Measurements from ENCODE around the gene GSTO1. TPM values are rescaled to one million over a fixed set of nuclear protein-coding genes. Genes with fewer than 3 reads are reported as not detected.

GSTO1 gene
- total RNA-seq, 5 donors from 2014 or later (not counting 1 experiment from before 2014, with no cell fraction given): 19.9 to 61.5 (median 46.2) TPM

DNA sequence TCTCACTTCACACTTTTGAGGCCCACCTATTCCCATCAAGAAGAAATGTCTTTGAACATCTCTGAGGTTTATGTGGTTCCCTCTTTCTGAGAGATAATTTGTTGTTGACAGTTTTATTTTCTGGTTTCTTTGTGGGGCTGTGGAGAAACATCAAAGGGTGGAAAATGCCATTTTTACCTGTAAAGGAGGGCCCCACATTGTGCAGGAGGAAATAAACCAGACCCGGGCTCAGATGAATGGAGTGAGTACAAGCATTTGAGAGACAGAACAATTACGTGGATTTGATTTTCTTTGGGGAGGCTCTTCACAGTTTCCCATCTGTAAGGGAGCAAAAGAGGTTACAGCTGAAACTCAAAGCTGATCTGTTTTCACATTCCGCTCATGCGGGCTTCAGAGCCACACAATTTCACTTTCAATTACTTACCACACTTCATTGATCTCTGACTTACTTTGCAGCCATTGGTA is 53.8 kb downstream of the GSTO1 start:
- Mint-ChIP-seq H3K36me3 (peaks cover 18% of the 10 kb centered on the region), H3K27me3 (no peaks in the 10 kb centered on the region), H3K4me3 (peak overlapping the region; percentile 52 to 65 (median 53)), H3K27ac (peak overlapping the region; percentile 75 to 83), H3K9me3 (no peaks in the 10 kb centered on the region), H3K4me1 (peaks cover 81 to 84% (median 83%) of the 10 kb centered on the region in 3 donors)
- POLR2A ChIA-PET: no interaction called here
- H3K4me1 ChIP-seq (ENCODE audit: control insufficient read depth in 1 of 2, extremely low read depth in 1 of 2, insufficient read depth in 2 of 2, low read length in 2 of 2): peaks cover 61 to 72% of the 10 kb centered on the region in 2 experiments
- H3K27ac ChIP-seq (ENCODE audit: low read length): peak overlapping the region; percentile 21
- DNase-seq (peak in 10 of 35 experiments; percentile 23 to 58 (median 36)), ATAC-seq (replicated peaks in 1 of 4) (peak; percentile 59 to 72 (median 67))
- H3K4me3 ChIP-seq (ENCODE audit: control insufficient read depth in 1 of 2, extremely low read depth in 1 of 2, low read length in 1 of 2): no peak overlapping the region
- no peaks in the 10 kb centered on the region for H3K9me3 ChIP-seq
- H3K27me3 ChIP-seq (replicated peaks in 1 of 2; ENCODE audit: control insufficient read depth in 2 of 2, extremely low read depth in 1 of 2, insufficient read depth in 2 of 2, low read length in 1 of 2): no peaks in the 10 kb centered on the region
- WGBS (ENCODE audit: insufficient coverage): 0% methylated on average over 4 of the region's 4 CpGs
- CTCF ChIA-PET: interaction anchor here (1.5 to 4.6 kb wide), 3 partner anchors 15 to 42 kb away, joined by 5 to 89 read pairs (median 67); no protein-coding TSS in a partner anchor
- H3K36me3 ChIP-seq (ENCODE audit: control insufficient read depth in 2 of 2, extremely low read depth in 1 of 2, insufficient read depth in 1 of 2, low read length in 1 of 2): peaks cover 18 to 26% of the 10 kb centered on the region in 2 donors

GRCh38 chr10:104309980-104310978 is 55.6 kb downstream of the GSTO1 start:
- H3K4me1 ChIP-seq (ENCODE audit: control insufficient read depth in 1 of 2, extremely low read depth in 1 of 2, insufficient read depth in 2 of 2, low read length in 2 of 2): peaks cover 50 to 55% of the 10 kb centered on the region in 2 experiments
- H3K9me3 Mint-ChIP-seq: no peaks in the 10 kb centered on the region
- DNase-seq (peak in 1 of 35 experiments; percentile 12), ATAC-seq (replicated peaks in 1 of 4) (no peak)
- H3K27ac Mint-ChIP-seq: peak overlapping the region; percentile 55 to 56
- H3K27me3 ChIP-seq (replicated peaks in 1 of 2; ENCODE audit: control insufficient read depth in 2 of 2, extremely low read depth in 1 of 2, insufficient read depth in 2 of 2, low read length in 1 of 2): no peaks in the 10 kb centered on the region
- H3K4me3 Mint-ChIP-seq: peak overlapping the region in 1 of 3 donors; percentile 65
- H3K36me3 Mint-ChIP-seq: peaks cover 21% of the 10 kb centered on the region
- CTCF ChIA-PET: interaction anchor here in 1 of 2 donors (0.7 to 2.3 kb wide), 4 partner anchors 15 to 41 kb away, joined by 3 to 8 read pairs (median 3); no protein-coding TSS in a partner anchor
- WGBS (ENCODE audit: insufficient coverage): 98% methylated on average over 4 of the region's 15 CpGs
- POLR2A ChIA-PET: no interaction called here
- H3K27ac ChIP-seq (ENCODE audit: low read length): no peak overlapping the region
- no peaks in the 10 kb centered on the region for H3K9me3 ChIP-seq
- peaks cover 22 to 44% of the 10 kb centered on the region in 2 donors for H3K36me3 ChIP-seq (ENCODE audit: control insufficient read depth in 2 of 2, extremely low read depth in 1 of 2, insufficient read depth in 1 of 2, low read length in 1 of 2)
- peaks cover 67 to 70% (median 69%) of the 10 kb centered on the region in 3 donors for H3K4me1 Mint-ChIP-seq
- H3K4me3 ChIP-seq (ENCODE audit: control insufficient read depth in 1 of 2, extremely low read depth in 1 of 2, low read length in 1 of 2): no peak overlapping the region
- no peaks in the 10 kb centered on the region for H3K27me3 Mint-ChIP-seq

DNA sequence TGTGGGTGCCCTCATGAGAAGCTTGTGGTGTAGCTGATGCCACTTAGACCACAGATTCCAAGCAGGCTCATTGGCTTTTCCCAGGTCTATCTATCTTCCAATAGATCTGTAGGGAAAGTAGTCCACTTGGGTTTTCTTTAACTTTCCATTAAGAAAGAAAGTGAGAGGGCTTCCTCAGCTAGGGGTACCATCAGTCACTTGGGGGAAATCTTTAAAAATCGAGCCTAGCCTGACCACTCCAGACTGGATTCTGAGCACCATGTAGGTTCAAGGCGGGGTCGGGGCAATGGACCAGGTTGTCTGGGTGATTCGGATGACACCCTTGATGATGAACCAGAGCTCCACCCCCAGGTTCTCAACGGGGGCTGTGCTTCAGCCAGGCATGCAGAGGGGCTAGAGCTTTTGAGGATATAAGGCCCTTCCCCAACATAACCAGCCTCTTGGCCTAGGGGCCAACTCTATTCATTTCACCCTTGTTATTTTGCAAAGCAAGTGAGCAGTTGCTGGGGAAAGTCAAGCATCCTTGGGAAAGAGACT is 56.6 kb downstream of the GSTO1 start:
- Mint-ChIP-seq H3K4me3 (no peak overlapping the region), H3K27ac (peak overlapping the region; percentile 28 to 70), H3K9me3 (no peaks in the 10 kb centered on the region), H3K27me3 (no peaks in the 10 kb centered on the region), H3K4me1 (peaks cover 58 to 61% (median 61%) of the 10 kb centered on the region in 3 donors), H3K36me3 (peaks cover 27% of the 10 kb centered on the region)
- ChIA-PET POLR2A (no interaction called here), CTCF (interaction anchor here (0.9 to 2.3 kb wide), 4 partner anchors 16 to 40 kb away, joined by 3 to 8 read pairs (median 6); no protein-coding TSS in a partner anchor)
- DNase-seq (no peak), ATAC-seq (replicated peaks in 1 of 4) (no peak)
- Histone ChIP-seq H3K4me3 (ENCODE audit: control insufficient read depth in 1 of 2, extremely low read depth in 1 of 2, low read length in 1 of 2) (no peak overlapping the region), H3K27ac (ENCODE audit: low read length) (no peak overlapping the region), H3K4me1 (ENCODE audit: control insufficient read depth in 1 of 2, extremely low read depth in 1 of 2, insufficient read depth in 2 of 2, low read length in 2 of 2) (peaks cover 43 to 45% of the 10 kb centered on the region in 2 experiments), H3K27me3 (replicated peaks in 1 of 2; ENCODE audit: control insufficient read depth in 2 of 2, extremely low read depth in 1 of 2, insufficient read depth in 2 of 2, low read length in 1 of 2) (no peaks in the 10 kb centered on the region), H3K36me3 (ENCODE audit: control insufficient read depth in 2 of 2, extremely low read depth in 1 of 2, insufficient read depth in 1 of 2, low read length in 1 of 2) (peaks cover 22 to 54% of the 10 kb centered on the region in 2 donors), H3K9me3 (no peaks in the 10 kb centered on the region)
- 94% methylated on average over 4 of the region's 5 CpGs for WGBS (ENCODE audit: insufficient coverage)

DNA sequence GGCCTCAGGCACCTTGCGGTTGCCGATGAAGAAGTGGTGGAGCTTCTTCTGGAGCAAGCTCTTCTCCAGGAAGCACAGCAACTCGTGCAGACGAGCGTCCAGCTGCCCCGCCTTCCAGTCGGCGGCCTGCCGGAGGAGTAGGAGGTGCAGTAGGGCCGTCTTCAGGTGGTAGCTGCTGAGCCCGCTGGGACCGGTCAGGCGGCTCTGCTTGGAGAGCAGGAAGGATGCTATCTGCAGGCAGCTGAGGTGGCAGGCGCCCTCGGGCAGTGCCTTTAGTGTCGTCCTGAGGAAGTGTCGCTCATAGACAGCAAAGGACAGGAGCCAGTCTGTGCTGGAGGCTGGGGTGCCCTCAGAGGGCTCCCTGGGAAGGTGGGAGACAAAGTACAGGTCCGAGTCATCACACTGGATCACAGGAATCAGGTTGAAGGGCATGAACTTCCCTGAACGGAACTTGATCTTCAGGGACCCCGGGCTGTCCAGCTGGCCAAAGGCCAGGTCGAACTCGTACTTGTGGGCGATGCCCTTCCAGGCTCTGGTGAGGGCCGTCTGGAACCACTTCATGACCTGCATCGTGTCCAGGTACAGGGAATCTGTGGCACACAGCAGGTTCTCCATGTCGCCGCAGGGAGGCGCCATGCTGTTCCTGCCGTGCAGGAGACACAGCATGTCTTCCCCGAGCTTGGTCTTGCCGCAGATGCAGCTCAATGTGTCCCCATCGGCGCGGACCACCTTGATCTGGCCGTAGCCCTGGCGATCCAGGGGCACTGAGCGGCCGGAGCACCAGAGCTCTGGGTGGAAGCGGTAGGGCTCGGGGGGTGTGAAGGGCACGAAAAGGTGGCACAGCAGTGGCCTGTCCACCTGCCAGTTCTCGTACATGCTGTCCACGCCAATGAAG is 60.1 kb downstream of the GSTO1 start:
- no peak overlapping the region for H3K27ac ChIP-seq (ENCODE audit: low read length)
- no peak overlapping the region for H3K4me3 ChIP-seq (ENCODE audit: control insufficient read depth in 1 of 2, extremely low read depth in 1 of 2, low read length in 1 of 2)
- no peak for DNase-seq
- ATAC-seq (replicated peaks in 1 of 4): peak in 1 of 4 experiments; percentile 5
- peaks cover 29 to 32% of the 10 kb centered on the region in 2 experiments for H3K4me1 ChIP-seq (ENCODE audit: control insufficient read depth in 1 of 2, extremely low read depth in 1 of 2, insufficient read depth in 2 of 2, low read length in 2 of 2)
- 96% methylated on average over 43 of the region's 43 CpGs for WGBS (ENCODE audit: insufficient coverage)
- Mint-ChIP-seq H3K4me3 (no peak overlapping the region), H3K9me3 (no peaks in the 10 kb centered on the region), H3K4me1 (peaks cover 54 to 58% (median 56%) of the 10 kb centered on the region in 3 donors), H3K27me3 (no peaks in the 10 kb centered on the region), H3K27ac (no peak overlapping the region), H3K36me3 (peaks cover 42% of the 10 kb centered on the region)
- no peaks in the 10 kb centered on the region for H3K9me3 ChIP-seq
- ChIA-PET POLR2A (no interaction called here), CTCF (no interaction called here)
- H3K27me3 ChIP-seq (replicated peaks in 1 of 2; ENCODE audit: control insufficient read depth in 2 of 2, extremely low read depth in 1 of 2, insufficient read depth in 2 of 2, low read length in 1 of 2): no peaks in the 10 kb centered on the region
- peaks cover 28 to 72% of the 10 kb centered on the region in 2 donors for H3K36me3 ChIP-seq (ENCODE audit: control insufficient read depth in 2 of 2, extremely low read depth in 1 of 2, insufficient read depth in 1 of 2, low read length in 1 of 2)

DNA sequence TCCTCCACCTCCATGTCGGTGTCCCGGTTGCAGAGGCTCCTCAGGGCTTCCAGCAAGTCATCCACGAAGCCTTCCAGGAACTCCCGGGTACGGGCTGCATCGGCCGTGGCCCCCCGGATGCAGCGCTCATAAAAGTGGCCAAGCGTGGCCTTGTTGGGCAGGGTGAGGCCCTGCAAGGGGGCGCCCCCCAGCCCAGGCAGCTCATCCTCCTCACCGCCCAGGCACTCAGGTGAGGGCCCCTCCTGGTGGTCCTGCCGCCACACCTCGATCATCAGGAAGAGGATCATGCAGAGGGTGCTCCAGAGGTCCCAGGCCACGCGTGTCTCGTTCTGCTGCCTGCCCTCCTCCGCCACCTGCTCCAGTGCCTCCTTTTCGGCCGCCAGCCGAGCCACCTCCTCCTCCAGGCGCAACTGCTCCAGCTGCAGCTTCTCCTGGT is 60.8 kb downstream of the GSTO1 start:
- peaks cover 31% of the 10 kb centered on the region in 2 experiments for H3K4me1 ChIP-seq (ENCODE audit: control insufficient read depth in 1 of 2, extremely low read depth in 1 of 2, insufficient read depth in 2 of 2, low read length in 2 of 2)
- ChIA-PET POLR2A (no interaction called here), CTCF (interaction anchor here in 1 of 2 donors (1.1 kb wide), 1 partner anchor 12 kb away, joined by 3 read pairs; no protein-coding TSS in a partner anchor)
- no peaks in the 10 kb centered on the region for H3K27me3 ChIP-seq (replicated peaks in 1 of 2; ENCODE audit: control insufficient read depth in 2 of 2, extremely low read depth in 1 of 2, insufficient read depth in 2 of 2, low read length in 1 of 2)
- H3K9me3 ChIP-seq: no peaks in the 10 kb centered on the region
- no peak overlapping the region for H3K27ac ChIP-seq (ENCODE audit: low read length)
- H3K36me3 ChIP-seq (ENCODE audit: control insufficient read depth in 2 of 2, extremely low read depth in 1 of 2, insufficient read depth in 1 of 2, low read length in 1 of 2): peaks cover 28 to 69% of the 10 kb centered on the region in 2 donors
- no peak overlapping the region for H3K27ac Mint-ChIP-seq
- H3K36me3 Mint-ChIP-seq: peaks cover 40% of the 10 kb centered on the region
- DNase-seq (no peak), ATAC-seq (replicated peaks in 1 of 4) (peak in 1 of 4 experiments; percentile 17)
- 98% methylated on average over 22 of the region's 22 CpGs for WGBS (ENCODE audit: insufficient coverage)
- peaks cover 53 to 58% (median 56%) of the 10 kb centered on the region in 3 donors for H3K4me1 Mint-ChIP-seq
- no peak overlapping the region for H3K4me3 ChIP-seq (ENCODE audit: control insufficient read depth in 1 of 2, extremely low read depth in 1 of 2, low read length in 1 of 2)
- H3K27me3 Mint-ChIP-seq: no peaks in the 10 kb centered on the region
- H3K4me3 Mint-ChIP-seq: no peak overlapping the region
- no peaks in the 10 kb centered on the region for H3K9me3 Mint-ChIP-seq

All from T-cell (primary cell).